Ishikawa (cell line): ENCODE data around the gene MED16.

Experiments used
- CEBPB ChIP-seq: IDR thresholded peaks from 2 replicates; pipeline ENCODE4 v1.6.1; 2012
- CREB1 ChIP-seq: IDR thresholded peaks from 2 replicates; pipeline ENCODE4 v1.6.1; 2012; ENCODE audit warnings: low read depth
- EGR1 ChIP-seq: IDR thresholded peaks from 2 replicates; pipeline ENCODE4 v1.6.1; 2012
- EP300 ChIP-seq: IDR thresholded peaks from 2 replicates; pipeline ENCODE4 v1.6.1; 2012; ENCODE audit warnings: borderline replicate concordance
- FOXM1 ChIP-seq: IDR thresholded peaks from 2 replicates; pipeline ENCODE4 v1.6.1; 2012; ENCODE audit warnings: low read depth, borderline replicate concordance
- NFIC ChIP-seq: IDR thresholded peaks from 2 replicates; pipeline ENCODE4 v1.6.1; 2012
- RAD21 ChIP-seq: IDR thresholded peaks from 2 replicates; pipeline ENCODE4 v1.6.1; 2012; ENCODE audit warnings: low read depth
- TAF1 ChIP-seq: IDR thresholded peaks from 2 replicates; pipeline ENCODE4 v1.6.1; 2012; ENCODE audit warnings: low read depth, mild to moderate bottlenecking
- TCF12 ChIP-seq: IDR thresholded peaks from 2 replicates; pipeline ENCODE4 v1.6.1; 2012; ENCODE audit warnings: low read depth
- TEAD4 ChIP-seq: IDR thresholded peaks from 2 replicates; pipeline ENCODE4 v1.6.1; 2012
- YY1 ChIP-seq: IDR thresholded peaks from 2 replicates; pipeline ENCODE4 v1.6.1; 2012; ENCODE audit warnings: low read depth
- ZBTB7A ChIP-seq: IDR thresholded peaks from 2 replicates; pipeline ENCODE4 v1.6.1; 2012; ENCODE audit warnings: low read depth
- TF ChIP-seq, protein P1 (sequence below): IDR thresholded peaks from 2 replicates; pipeline ENCODE4 v1.6.1; 2012
- TF ChIP-seq, protein P2 (sequence below): IDR thresholded peaks from 2 replicates; pipeline ENCODE4 v1.6.1; 2012
- TF ChIP-seq, protein P3 (sequence below): IDR thresholded peaks from 2 replicates; pipeline ENCODE4 v1.6.1; 2012; ENCODE audit warnings: low read depth, mild to moderate bottlenecking

The MED16 gene

DNA sequence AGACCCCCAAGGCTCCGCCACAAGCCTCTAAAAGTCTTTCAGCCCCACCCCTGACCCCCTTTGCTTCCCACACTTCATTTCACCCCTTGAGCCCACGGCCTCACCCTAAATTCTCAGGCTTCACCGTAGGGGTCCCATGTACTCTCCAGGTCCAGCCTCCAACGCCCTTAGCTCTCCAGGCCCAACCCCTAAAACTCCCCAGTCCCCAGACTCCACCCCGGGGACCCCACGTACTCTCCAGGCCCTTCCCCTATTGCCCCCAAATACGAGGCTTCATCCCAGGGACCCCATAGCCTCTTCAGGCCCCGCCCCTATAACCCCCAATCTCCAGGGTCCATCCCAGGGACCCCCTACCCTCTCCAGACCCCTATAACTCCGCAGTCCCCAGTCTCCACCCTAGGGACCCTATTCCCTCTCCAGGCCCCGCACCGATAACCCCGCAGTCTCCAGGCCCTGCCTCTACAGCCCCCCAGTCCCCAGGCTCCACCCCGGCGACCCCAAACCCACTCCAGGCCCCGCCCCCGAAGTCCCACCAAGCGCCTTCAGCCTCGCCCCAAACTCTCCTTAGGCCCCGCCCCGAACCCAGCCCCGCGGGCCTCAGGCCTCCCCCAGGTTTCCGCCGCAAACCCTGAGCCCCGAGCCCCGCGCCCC is 619 bp downstream of the MED16 start:
- TF ChIP-seq ZBTB7A (0 out of 2 replicates have a peak, but pooled peaks have one; percentile 55), TEAD4 (no peak)

DNA sequence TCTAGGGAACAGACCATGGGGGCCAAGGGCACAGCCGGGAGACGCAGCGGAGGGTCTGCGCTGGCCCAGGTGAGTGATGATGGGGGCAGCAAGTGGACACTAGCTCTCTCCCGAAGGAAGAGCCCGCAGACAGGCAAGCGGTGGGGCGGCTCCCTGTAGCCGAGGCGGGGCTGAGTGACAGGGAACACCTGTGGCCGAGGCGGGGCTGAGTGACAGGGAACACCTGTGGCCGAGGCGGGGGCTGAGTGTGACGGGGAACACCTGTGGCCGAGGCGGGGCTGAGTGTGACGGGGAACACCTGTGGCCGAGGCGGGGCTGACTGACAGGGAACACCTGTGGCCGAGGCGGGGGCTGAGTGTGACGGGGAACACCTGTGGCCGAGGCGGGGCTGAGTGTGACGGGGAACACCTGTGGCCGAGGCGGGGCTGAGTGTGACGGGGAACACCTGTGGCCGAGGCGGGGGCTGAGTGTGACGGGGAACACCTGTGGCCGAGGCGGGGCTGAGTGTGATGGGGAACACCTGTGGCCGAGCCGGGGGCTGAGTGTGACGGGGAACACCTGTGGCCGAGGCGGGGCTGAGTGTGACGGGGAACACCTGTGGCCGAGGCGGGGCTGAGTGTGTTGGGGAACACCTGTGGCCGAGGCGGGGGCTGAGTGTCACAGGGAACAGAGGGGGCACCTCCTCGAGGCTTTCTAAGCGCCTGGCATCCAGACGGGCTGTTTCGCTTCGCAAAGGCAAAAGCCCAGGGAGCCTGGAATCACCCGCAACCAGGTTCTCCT is 1.4 kb downstream of the MED16 start:
- TF ChIP-seq TCF12 = peak; percentile 88

DNA sequence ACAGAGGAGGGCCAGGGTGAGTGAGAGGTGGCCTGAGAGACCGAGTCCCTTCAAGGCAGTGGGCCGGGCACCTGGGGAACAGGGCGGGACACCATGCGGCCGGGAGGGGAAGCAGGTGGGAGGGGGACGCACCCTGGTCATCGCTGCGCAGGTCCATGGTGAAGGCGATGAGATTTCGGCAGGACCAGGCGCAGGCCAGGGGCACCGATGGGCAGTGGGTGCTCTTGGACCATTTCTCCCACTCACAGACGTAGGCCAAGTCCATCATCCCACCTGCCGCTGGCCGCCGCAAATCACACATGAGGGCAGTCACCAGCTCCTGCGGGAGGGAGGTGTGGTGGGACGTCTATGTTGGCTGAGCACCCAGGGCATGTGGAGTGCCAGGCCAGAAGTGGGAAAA is 2.2 kb downstream of the MED16 start:
- TF ChIP-seq EP300 (no peak), CEBPB (no peak), YY1 (no peak), CREB1 (no peak), ZBTB7A (no peak), TEAD4 (no peak), TCF12 (no peak), FOXM1 (no peak), TAF1 (no peak), NFIC (no peak), EGR1 (no peak)
- TF ChIP-seq, protein P1, sequence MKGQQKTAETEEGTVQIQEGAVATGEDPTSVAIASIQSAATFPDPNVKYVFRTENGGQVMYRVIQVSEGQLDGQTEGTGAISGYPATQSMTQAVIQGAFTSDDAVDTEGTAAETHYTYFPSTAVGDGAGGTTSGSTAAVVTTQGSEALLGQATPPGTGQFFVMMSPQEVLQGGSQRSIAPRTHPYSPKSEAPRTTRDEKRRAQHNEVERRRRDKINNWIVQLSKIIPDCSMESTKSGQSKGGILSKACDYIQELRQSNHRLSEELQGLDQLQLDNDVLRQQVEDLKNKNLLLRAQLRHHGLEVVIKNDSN = no peak
- TF ChIP-seq, protein P2, sequence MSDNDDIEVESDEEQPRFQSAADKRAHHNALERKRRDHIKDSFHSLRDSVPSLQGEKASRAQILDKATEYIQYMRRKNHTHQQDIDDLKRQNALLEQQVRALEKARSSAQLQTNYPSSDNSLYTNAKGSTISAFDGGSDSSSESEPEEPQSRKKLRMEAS = no peak
- TF ChIP-seq, protein P3, sequence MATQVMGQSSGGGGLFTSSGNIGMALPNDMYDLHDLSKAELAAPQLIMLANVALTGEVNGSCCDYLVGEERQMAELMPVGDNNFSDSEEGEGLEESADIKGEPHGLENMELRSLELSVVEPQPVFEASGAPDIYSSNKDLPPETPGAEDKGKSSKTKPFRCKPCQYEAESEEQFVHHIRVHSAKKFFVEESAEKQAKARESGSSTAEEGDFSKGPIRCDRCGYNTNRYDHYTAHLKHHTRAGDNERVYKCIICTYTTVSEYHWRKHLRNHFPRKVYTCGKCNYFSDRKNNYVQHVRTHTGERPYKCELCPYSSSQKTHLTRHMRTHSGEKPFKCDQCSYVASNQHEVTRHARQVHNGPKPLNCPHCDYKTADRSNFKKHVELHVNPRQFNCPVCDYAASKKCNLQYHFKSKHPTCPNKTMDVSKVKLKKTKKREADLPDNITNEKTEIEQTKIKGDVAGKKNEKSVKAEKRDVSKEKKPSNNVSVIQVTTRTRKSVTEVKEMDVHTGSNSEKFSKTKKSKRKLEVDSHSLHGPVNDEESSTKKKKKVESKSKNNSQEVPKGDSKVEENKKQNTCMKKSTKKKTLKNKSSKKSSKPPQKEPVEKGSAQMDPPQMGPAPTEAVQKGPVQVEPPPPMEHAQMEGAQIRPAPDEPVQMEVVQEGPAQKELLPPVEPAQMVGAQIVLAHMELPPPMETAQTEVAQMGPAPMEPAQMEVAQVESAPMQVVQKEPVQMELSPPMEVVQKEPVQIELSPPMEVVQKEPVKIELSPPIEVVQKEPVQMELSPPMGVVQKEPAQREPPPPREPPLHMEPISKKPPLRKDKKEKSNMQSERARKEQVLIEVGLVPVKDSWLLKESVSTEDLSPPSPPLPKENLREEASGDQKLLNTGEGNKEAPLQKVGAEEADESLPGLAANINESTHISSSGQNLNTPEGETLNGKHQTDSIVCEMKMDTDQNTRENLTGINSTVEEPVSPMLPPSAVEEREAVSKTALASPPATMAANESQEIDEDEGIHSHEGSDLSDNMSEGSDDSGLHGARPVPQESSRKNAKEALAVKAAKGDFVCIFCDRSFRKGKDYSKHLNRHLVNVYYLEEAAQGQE = no peak

DNA sequence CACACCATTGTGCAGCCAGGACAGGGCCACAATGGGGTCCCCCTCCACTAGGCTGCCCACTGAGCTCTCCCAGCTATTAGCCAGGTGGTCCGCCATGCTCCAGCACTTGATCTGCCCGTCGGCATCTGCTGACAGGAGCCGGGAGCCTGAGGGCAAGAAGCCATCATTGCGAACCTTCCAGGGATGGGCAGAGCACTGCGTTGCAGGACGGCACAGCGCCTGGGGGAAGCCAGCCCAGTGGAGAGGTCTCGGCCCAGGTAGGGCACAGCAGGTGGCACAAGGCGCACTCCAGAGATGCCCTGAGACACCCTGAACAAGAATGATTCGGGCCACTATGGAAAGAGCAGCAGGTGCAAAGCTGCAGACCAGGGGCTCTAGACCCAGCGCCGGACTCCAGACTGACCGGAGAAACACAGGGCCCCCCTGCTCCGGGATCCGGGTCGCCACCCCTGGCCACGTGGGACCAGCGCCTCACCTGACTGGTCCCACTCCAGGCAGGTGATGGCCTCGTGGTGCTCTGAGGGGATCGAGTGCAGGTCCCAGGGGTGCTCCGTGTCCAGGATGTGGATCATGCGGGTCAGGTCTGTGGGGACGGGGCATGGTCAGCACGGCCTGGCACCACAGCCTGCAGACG is 3.2 kb downstream of the MED16 start:
- TF ChIP-seq TCF12 (no peak), ZBTB7A (no peak), RAD21 (no peak), TAF1 (no peak), EP300 (no peak), FOXM1 (no peak), YY1 (no peak), NFIC (no peak), CEBPB (no peak), TEAD4 (no peak), EGR1 (no peak), CREB1 (no peak)
- TF ChIP-seq, protein P2 = no peak
- TF ChIP-seq, protein P3 = no peak
- TF ChIP-seq, protein P1 = no peak

DNA sequence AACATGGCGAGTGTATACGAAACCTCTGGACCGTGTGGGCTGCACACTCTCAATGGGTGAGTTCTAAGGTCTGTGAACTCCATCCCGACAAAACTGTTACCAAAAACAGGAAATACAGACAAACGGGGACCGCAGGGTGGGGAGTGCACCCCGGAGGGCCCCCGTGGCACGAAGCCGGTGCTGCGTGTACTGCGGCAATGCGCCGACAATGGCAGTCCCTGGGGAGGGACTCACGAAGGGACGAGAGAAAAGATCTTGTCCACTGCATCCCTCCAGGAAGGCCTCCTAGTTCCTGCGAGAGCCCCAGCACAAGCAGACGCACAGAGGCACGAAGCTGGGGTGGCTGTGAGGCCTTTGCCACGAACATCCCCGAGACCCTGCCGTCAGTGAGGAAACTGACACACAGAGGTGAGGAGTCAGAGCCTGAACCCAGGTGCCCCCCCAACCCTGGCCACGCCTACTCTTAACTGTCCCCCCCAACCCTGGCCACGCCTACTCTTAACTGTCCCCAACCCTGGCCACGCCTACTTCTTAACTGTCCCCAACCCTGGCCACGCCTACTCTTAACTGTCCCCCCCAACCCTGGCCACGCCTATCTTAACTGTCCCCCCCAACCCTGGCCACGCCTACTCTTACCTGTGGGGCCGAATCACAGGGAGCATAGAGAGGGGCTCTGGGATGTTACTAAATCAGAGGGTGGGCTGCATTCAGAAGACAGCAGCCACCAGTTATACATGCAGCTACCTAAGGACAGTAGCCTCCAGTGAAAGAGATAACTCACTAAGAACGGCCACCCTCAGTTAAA is 4.2 kb downstream of the MED16 start:
- TF ChIP-seq, protein P1 = no peak
- TF ChIP-seq TEAD4 (no peak), RAD21 (no peak), FOXM1 (no peak), EGR1 (no peak), TCF12 (no peak), EP300 (no peak)
- TF ChIP-seq, protein P2 = no peak
